IPS DF 19.7 (cell line): ENCODE measurements around the gene PRKRA.
"Not testable (repeated sequence)": the region's sequence is repeated elsewhere in the genome, so short reads cannot be mapped to it uniquely, and the experiment has no call there.

Source experiments
- DNase-seq: peaks from one replicate; pipeline ENCODE4 v3.0.0-alpha.2; 2013; ENCODE audit warnings: low read depth, low spot score

PRKRA gene

GRCh38 chr2:178414266-178415247 lies 36.4 kb downstream of the PRKRA start:
- DNase-seq = peak; percentile 63

- DNase-seq = no peak
Measured at GRCh38 chr2:178413472-178414265, 37.3 kb downstream of the PRKRA start.

GRCh38 chr2:178412453-178412852 lies 38.5 kb downstream of the PRKRA start:
- DNase-seq = not testable (repeated sequence)

GRCh38 chr2:178412047-178412446 lies 38.9 kb downstream of the PRKRA start:
- DNase-seq = no peak

- DNase-seq = no peak
Measured at GRCh38 chr2:178409261-178409660, 41.7 kb downstream of the PRKRA start.

- no peak for DNase-seq
Measured at GRCh38 chr2:178404368-178404767, 46.6 kb downstream of the PRKRA start.

GRCh38 chr2:178403671-178404306 lies 47.2 kb downstream of the PRKRA start:
- DNase-seq = no peak

- DNase-seq = no peak
Measured at GRCh38 chr2:178401994-178402437, 49.0 kb downstream of the PRKRA start.

- DNase-seq = no peak
Measured at GRCh38 chr2:178397002-178397605, 53.9 kb downstream of the PRKRA start.

- DNase-seq = no peak
Measured at GRCh38 chr2:178395941-178396570, 54.9 kb downstream of the PRKRA start.

GRCh38 chr2:178395295-178395694 lies 55.7 kb downstream of the PRKRA start:
- DNase-seq = no peak

- no peak for DNase-seq
Measured at GRCh38 chr2:178394859-178395258, 56.1 kb downstream of the PRKRA start.

- no peak for DNase-seq
Measured at GRCh38 chr2:178392215-178392614, 58.8 kb downstream of the PRKRA start.

GRCh38 chr2:178391701-178392100 lies 59.3 kb downstream of the PRKRA start:
- no peak for DNase-seq

GRCh38 chr2:178388287-178388686 lies 62.7 kb downstream of the PRKRA start:
- DNase-seq = no peak

GRCh38 chr2:178386986-178387597 lies 63.9 kb downstream of the PRKRA start:
- DNase-seq = no peak

GRCh38 chr2:178385595-178386148 lies 65.3 kb downstream of the PRKRA start:
- DNase-seq = no peak

GRCh38 chr2:178383718-178384117 lies 67.3 kb downstream of the PRKRA start:
- DNase-seq = no peak
